DOHH2 (cell line): ENCODE measurements around the gene MS4A10.

ENCODE experiments used
- H3F3A ChIP-seq: fragments of 200-600 bp; sonication (generic), shearing (Covaris generic); 2 replicates; pipeline ENCODE4 v1.6.0; 2016; ENCODE audit warnings: antibody characterized with exemption, mild to moderate bottlenecking; ENCODE audit not compliant: control insufficient read depth, insufficient read depth
- H3K27ac ChIP-seq: fragments of 200-600 bp; sonication (generic); 2 replicates; pipeline ENCODE4 v1.5.1; 2014; ENCODE audit warnings: low read depth, mild to moderate bottlenecking, low read length, moderate library complexity
- H3K27me3 ChIP-seq: fragments of 200-600 bp; sonication (generic); 2 replicates; pipeline ENCODE4 v1.6.1; 2014; ENCODE audit warnings: mild to moderate bottlenecking, low read length, mixed read lengths; ENCODE audit not compliant: control insufficient read depth
- H3K36me3 ChIP-seq: fragments of 200-600 bp; sonication (generic); 2 replicates; pipeline ENCODE4 v1.6.1; 2014; ENCODE audit warnings: mild to moderate bottlenecking, low read length, moderate library complexity, mixed read lengths; ENCODE audit not compliant: control insufficient read depth
- H3K4me1 ChIP-seq: fragments of 200-600 bp; sonication (generic); 2 replicates; pipeline ENCODE4 v1.6.1; 2014; ENCODE audit warnings: mild to moderate bottlenecking, low read length, mixed read lengths; ENCODE audit not compliant: control insufficient read depth
- H3K4me2 ChIP-seq: fragments of 200-600 bp; sonication (generic); 2 replicates; pipeline ENCODE4 v1.6.0; 2014; ENCODE audit warnings: mild to moderate bottlenecking, low read length, moderate library complexity
- H3K4me3 ChIP-seq: fragments of 200-600 bp; sonication (generic); 2 replicates; pipeline ENCODE4 v1.5.1; 2014; ENCODE audit warnings: mild to moderate bottlenecking, low read length, mixed read lengths
- H3K79me2 ChIP-seq: fragments of 200-600 bp; sonication (generic); 2 replicates; pipeline ENCODE4 v1.6.1; 2014; ENCODE audit warnings: mild to moderate bottlenecking, low read length, mixed read lengths; ENCODE audit not compliant: control insufficient read depth
- H3K9me2 ChIP-seq: fragments of 200-600 bp; sonication (generic); replicated peaks from 2 replicates; pipeline ENCODE4 v1.6.1; 2014; ENCODE audit warnings: mild to moderate bottlenecking, low read length, mixed read lengths; ENCODE audit not compliant: control insufficient read depth
- H3K9me3 ChIP-seq: fragments of 200-600 bp; sonication (generic); 2 replicates; pipeline ENCODE4 v1.6.1; 2014; ENCODE audit warnings: antibody characterized with exemption, low read length, mixed read lengths; ENCODE audit not compliant: control insufficient read depth, insufficient read depth
- H4K20me1 ChIP-seq: fragments of 200-600 bp; sonication (generic); 2 replicates; pipeline ENCODE4 v1.6.0; 2014; ENCODE audit warnings: low read depth, mild to moderate bottlenecking, antibody characterized with exemption, low read length, moderate library complexity; ENCODE audit not compliant: control insufficient read depth, insufficient read depth
- CTCF ChIP-seq: fragments of 200-600 bp; sonication (generic); IDR thresholded peaks from one replicate; pipeline ENCODE4 v1.5.1; 2014; ENCODE audit warnings: antibody characterized with exemption, mild to moderate bottlenecking, low read depth, low read length; ENCODE audit not compliant: poor library complexity, severe bottlenecking
- EZH2phosphoT487 ChIP-seq: fragments of 200-600 bp; sonication (generic); IDR thresholded peaks from 2 replicates; pipeline ENCODE4 v1.6.1; 2017; ENCODE audit warnings: borderline replicate concordance, mild to moderate bottlenecking, antibody characterized with exemption, low read length, moderate library complexity, mixed read lengths

MS4A10 gene

GRCh38 chr11:60810151-60810550 is 25.0 kb downstream of the MS4A10 start:
- Histone ChIP-seq H3K27ac (no peak overlapping the region), H4K20me1 (no peaks in the 10 kb centered on the region), H3K36me3 (no peaks in the 10 kb centered on the region), H3K4me1 (no peaks in the 10 kb centered on the region), H3K4me3 (no peak overlapping the region), H3F3A (no peaks in the 10 kb centered on the region), H3K4me2 (no peak overlapping the region), H3K79me2 (no peaks in the 10 kb centered on the region), H3K9me2 (no peaks in the 10 kb centered on the region), H3K27me3 (no peaks in the 10 kb centered on the region), H3K9me3 (peaks cover 5% of the 10 kb centered on the region; the same call in 1 of the 2 replicates)
- TF ChIP-seq CTCF (no peak), EZH2phosphoT487 (no peak)

GRCh38 chr11:60810569-60810968 is 25.4 kb downstream of the MS4A10 start:
- Histone ChIP-seq H4K20me1 (no peaks in the 10 kb centered on the region), H3K9me2 (no peaks in the 10 kb centered on the region), H3K9me3 (peaks cover 5% of the 10 kb centered on the region; the same call in 1 of the 2 replicates), H3K79me2 (no peaks in the 10 kb centered on the region), H3K27ac (no peak overlapping the region), H3K27me3 (no peaks in the 10 kb centered on the region), H3F3A (no peaks in the 10 kb centered on the region), H3K4me2 (no peak overlapping the region), H3K4me3 (no peak overlapping the region), H3K4me1 (no peaks in the 10 kb centered on the region), H3K36me3 (no peaks in the 10 kb centered on the region)
- TF ChIP-seq CTCF (no peak), EZH2phosphoT487 (no peak)

GRCh38 chr11:60813324-60813723 is 28.2 kb downstream of the MS4A10 start:
- TF ChIP-seq CTCF: no peak
- no peak for TF ChIP-seq EZH2phosphoT487
- Histone ChIP-seq H4K20me1 (no peaks in the 10 kb centered on the region), H3K79me2 (no peaks in the 10 kb centered on the region), H3K4me2 (no peak overlapping the region), H3K4me3 (no peak overlapping the region), H3K9me3 (peaks cover 14% of the 10 kb centered on the region; the same call in 1 of the 2 replicates), H3K9me2 (no peaks in the 10 kb centered on the region), H3F3A (no peaks in the 10 kb centered on the region), H3K4me1 (no peaks in the 10 kb centered on the region), H3K36me3 (no peaks in the 10 kb centered on the region), H3K27me3 (no peaks in the 10 kb centered on the region), H3K27ac (no peak overlapping the region)

- Histone ChIP-seq H4K20me1 (no peaks in the 10 kb centered on the region), H3K4me2 (no peak overlapping the region), H3K27ac (no peak overlapping the region), H3K79me2 (no peaks in the 10 kb centered on the region), H3K9me3 (peaks cover 14% of the 10 kb centered on the region; the same call in 1 of the 2 replicates), H3K4me1 (no peaks in the 10 kb centered on the region), H3K4me3 (no peak overlapping the region), H3K9me2 (no peaks in the 10 kb centered on the region), H3K36me3 (no peaks in the 10 kb centered on the region), H3K27me3 (no peaks in the 10 kb centered on the region), H3F3A (no peaks in the 10 kb centered on the region)
- TF ChIP-seq EZH2phosphoT487 (no peak), CTCF (no peak)
These were observed 29.0 kb downstream of the MS4A10 start for GRCh38 chr11:60814112-60814511.
